Glutamatergic neuron (in vitro differentiated cells): Measurements from ENCODE around the gene ZNF497. TPM values are rescaled to one million over a fixed set of nuclear protein-coding genes. Genes with fewer than 3 reads are reported as not detected.

ENCODE experiments used
- DNase-seq: peaks from one replicate; pipeline ENCODE4 v3.0.0; 2022
- H3K27ac Mint-ChIP-seq: one replicate; pipeline ENCODE4 v1.8.0; 2020; ENCODE audit warnings: mild to moderate bottlenecking, mixed read lengths, inconsistent platforms; ENCODE audit not compliant: unreplicated experiment
- H3K27me3 Mint-ChIP-seq: one replicate; pipeline ENCODE4 v1.8.0; 2020; ENCODE audit warnings: mild to moderate bottlenecking, moderate library complexity, mixed read lengths, inconsistent platforms; ENCODE audit not compliant: unreplicated experiment
- H3K36me3 Mint-ChIP-seq: one replicate; pipeline ENCODE4 v1.8.0; 2020; ENCODE audit warnings: mild to moderate bottlenecking, mixed read lengths, inconsistent platforms; ENCODE audit not compliant: unreplicated experiment
- H3K4me1 Mint-ChIP-seq: one replicate; pipeline ENCODE4 v1.8.0; 2020; ENCODE audit warnings: mild to moderate bottlenecking, low read depth, mixed read lengths, inconsistent platforms; ENCODE audit not compliant: unreplicated experiment
- H3K4me3 Mint-ChIP-seq: one replicate; pipeline ENCODE4 v1.8.0; 2020; ENCODE audit warnings: mild to moderate bottlenecking, mixed read lengths, inconsistent platforms; ENCODE audit not compliant: unreplicated experiment
- H3K9me3 Mint-ChIP-seq: one replicate; pipeline ENCODE4 v1.8.0; 2020; ENCODE audit warnings: mild to moderate bottlenecking, moderate library complexity, mixed read lengths, inconsistent platforms; ENCODE audit not compliant: unreplicated experiment
- CTCF ChIP-seq: fragments of 200-600 bp; sonication (generic); IDR thresholded peaks from one replicate; pipeline ENCODE4 v1.5.0; 2021; ENCODE audit not compliant: partially characterized antibody, unreplicated experiment
- total RNA-seq: library from RNA; stranded (reverse); fragmentation: NEBNext Ultra II Directional; extraction: Animal tissue kit (Norgen Biotek cat#: 25700); gene quantifications from one replicate; pipeline ENCODE4 v1.2.1, GENCODE V29; 2021; ENCODE audit not compliant: unreplicated experiment

The ZNF497 gene
- total RNA-seq, 1 donor from 2014 or later, result 3.5 TPM

DNA sequence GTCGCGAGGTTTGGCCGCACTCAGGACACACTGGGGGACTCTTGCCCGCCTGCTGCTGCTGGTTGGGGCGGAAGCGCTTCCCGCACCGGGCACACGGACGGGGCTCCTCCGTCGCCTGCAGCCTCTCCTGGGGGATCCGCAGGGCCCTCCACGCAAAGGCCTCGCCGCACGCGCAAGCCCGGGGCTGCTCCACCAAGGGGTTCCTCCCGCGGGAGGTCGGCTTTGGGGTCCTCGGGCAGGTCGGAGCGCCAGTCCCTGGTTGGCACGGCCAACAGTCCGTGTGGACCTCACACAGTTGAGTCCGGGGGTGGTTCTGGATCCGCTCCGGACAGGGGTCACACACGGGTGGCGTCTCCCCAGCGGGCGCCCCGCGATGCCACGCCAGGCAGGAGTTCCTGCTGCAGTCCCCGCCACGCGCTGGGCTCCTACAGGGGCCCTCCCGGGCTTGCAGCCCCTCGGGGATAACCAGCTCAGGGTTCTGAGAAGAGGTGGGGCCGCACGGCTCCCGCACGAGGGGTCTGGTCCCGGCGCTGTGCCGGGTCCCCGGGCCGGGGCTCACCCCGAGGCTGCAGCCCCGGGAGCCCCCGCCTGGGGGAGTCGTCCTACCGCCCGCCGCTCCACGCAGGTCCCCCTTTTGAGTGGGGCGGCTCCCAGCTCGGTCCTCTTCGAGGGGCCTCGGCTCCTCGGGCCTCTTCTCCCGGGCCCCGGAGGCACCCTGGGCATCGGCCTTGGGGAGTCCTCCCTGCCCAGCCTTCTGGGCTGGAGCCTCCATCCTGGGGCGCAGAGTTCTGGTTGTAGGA is 6.2 kb upstream of the ZNF497 start:
- H3K27ac Mint-ChIP-seq, result no peak overlapping the region
- no peak for DNase-seq
- no peaks in the 10 kb centered on the region for H3K9me3 Mint-ChIP-seq
- peaks cover 3% of the 10 kb centered on the region for H3K4me1 Mint-ChIP-seq
- H3K27me3 Mint-ChIP-seq, result peaks cover 2% of the 10 kb centered on the region
- H3K4me3 Mint-ChIP-seq, result no peak overlapping the region
- H3K36me3 Mint-ChIP-seq, result no peaks in the 10 kb centered on the region
- TF ChIP-seq CTCF, result no peak

DNA sequence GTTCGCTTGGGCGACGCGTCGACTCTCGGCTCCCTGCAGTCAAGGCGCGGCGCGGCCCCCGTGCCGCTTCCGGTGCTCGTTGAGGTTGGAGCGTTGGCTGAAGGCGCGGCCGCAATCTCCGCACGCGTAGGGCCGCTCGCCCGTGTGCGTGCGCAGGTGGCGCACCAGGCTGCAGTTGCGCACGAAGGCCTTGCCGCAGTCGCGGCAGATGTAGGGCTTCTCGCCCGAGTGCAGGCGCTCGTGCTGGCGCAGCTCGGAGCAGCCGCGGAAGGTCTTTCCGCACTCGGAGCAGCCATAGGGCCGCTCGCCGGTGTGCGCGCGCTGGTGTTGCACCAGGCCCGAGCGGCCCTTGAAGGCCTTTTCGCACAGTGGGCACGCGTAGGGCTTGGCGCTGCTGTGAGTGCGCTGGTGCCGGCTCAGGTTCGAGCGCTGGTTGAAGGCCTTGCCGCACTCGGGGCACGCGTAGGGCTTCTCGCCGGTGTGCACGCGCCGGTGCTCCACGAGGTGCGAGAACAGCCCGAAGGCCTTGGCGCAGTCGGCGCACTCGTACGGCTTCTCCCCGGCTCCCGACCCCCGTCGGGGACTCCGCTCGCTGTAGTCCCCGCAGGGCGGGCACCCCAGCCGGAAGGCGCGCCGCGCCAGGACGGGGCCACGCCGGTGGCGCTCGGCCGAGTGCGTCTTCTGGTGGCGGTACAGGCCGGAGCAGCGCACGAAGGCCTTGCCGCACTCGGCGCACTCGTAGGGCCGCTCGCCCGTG is 5.3 kb upstream of the ZNF497 start:
- Mint-ChIP-seq H3K9me3 (no peaks in the 10 kb centered on the region), H3K4me3 (no peak overlapping the region), H3K4me1 (peaks cover 3% of the 10 kb centered on the region), H3K36me3 (no peaks in the 10 kb centered on the region), H3K27me3 (peaks cover 2% of the 10 kb centered on the region), H3K27ac (no peak overlapping the region)
- no peak for TF ChIP-seq CTCF
- DNase-seq, result no peak

DNA sequence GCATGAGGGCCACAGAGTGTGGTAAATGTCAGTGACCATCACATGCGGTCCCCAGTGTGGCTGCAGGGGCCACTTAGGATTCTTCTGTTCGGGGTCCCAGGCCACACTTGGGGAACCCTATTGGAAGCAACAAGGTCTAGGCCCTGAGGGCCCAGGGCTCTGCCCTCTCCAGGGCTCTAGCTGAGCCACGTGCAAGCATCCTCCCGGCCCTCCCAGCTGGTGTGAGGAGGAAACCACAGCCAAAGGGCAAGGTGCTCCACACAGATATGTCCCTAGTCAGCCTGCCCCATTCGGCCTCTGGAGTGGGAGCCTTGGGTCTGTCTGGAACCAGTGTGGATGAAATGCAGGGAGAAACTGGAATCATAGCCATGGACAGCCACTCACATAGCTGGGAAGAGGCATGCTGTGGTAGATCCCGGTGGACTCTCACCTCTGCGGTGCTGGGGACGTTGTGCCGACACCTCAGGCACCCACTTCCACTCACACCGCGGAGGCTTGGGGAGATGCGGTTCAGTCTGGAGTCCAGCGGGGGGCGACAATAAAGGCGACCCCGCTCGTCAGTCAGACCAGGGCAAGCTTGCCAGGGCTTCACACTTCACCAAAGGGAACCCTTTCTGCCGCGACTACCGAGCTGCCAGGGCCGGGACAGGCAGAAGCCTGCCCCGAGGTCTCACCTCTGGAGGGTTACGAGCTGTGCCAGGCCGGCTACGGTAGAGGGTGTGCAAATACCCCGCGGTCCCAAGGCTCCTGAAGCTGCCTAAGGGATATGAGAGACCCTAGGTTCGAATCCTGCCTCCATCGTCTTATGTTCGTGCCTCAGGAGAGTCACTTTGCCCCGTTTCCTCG is 4.3 kb upstream of the ZNF497 start:
- H3K4me3 Mint-ChIP-seq, result no peak overlapping the region
- peaks cover 4% of the 10 kb centered on the region for H3K27me3 Mint-ChIP-seq

DNA sequence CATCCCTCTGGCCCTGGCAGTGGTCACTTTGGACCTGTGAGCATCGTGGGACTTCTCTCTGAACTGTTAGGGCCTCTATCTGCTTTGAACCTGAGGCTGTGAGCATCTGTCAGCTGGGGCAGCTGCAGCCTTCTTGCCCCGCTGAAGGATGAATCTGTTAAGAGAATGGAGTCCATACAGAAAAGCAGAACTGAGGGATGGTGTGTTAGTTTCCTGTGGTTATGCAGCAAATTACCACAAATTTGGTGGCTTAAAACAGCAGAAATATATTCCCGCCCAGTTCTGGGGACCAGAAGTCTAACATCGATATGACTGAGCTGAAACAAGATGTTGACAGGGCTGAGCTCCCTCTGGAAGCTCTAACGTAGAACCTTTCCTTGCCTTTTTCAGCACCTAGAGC is 1.6 kb upstream of the ZNF497 start:
- DNase-seq, result no peak
- H3K36me3 Mint-ChIP-seq, result no peaks in the 10 kb centered on the region
- H3K9me3 Mint-ChIP-seq, result peaks cover 14% of the 10 kb centered on the region
- H3K27me3 Mint-ChIP-seq, result peaks cover 4% of the 10 kb centered on the region
- H3K4me3 Mint-ChIP-seq, result no peak overlapping the region
- TF ChIP-seq CTCF, result no peak
- peaks cover 3% of the 10 kb centered on the region for H3K4me1 Mint-ChIP-seq
- H3K27ac Mint-ChIP-seq, result no peak overlapping the region

More for the DNA sequence above, 4.3 kb upstream of the ZNF497 start:
- Mint-ChIP-seq H3K36me3 (no peaks in the 10 kb centered on the region), H3K9me3 (peaks cover 4% of the 10 kb centered on the region), H3K4me1 (peaks cover 3% of the 10 kb centered on the region), H3K27ac (no peak overlapping the region)
- no peak for DNase-seq
- TF ChIP-seq CTCF, result no peak
